Hematopoietic multipotent progenitor cell (in vitro differentiated cells): Measurements from ENCODE around the gene LNX1. TPM values are rescaled to one million over a fixed set of nuclear protein-coding genes. Genes with fewer than 3 reads are reported as not detected.

ENCODE experiments used
- DNase-seq, 3 donors: peaks; one replicate each; pipeline ENCODE4 v3.0.0-alpha.2; 2011 to 2015; ENCODE audit warnings: low read depth in 2 of 3, low spot score in 2 of 3
- total RNA-seq: library from RNA; depleted of rRNA; stranded (reverse); fragments of >200 nt; gene quantifications from one replicate; pipeline ENCODE4 v1.2.3, GENCODE V29; 2012

Gene LNX1
- 1.6 TPM for total RNA-seq

GRCh38 chr4:53591372-53591892 is at the start of gene LNX1:
Gene LNX1 (minus strand): TSS chr4:53591486. CDS start chr4:53574002, 17,484 bp downstream.
- peak in 2 of 3 donors; percentile 49 to 54 for DNase-seq

- DNase-seq: no peak
These were observed 49.5 kb upstream of the LNX1 start for GRCh38 chr4:53640576-53641453.

- no peak for DNase-seq
These were observed 47.6 kb upstream of the LNX1 start for GRCh38 chr4:53638919-53639318.

GRCh38 chr4:53637348-53637747 is 46.1 kb upstream of the LNX1 start:
- no peak for DNase-seq

- DNase-seq: no peak
These were observed 44.6 kb upstream of the LNX1 start for GRCh38 chr4:53635697-53636483.

- peak in 2 of 3 donors; percentile 3 to 28 for DNase-seq
These were observed 42.3 kb upstream of the LNX1 start for GRCh38 chr4:53633608-53634007.

GRCh38 chr4:53629296-53629695 is 38.0 kb upstream of the LNX1 start:
- no peak for DNase-seq

- no peak for DNase-seq
These were observed 35.2 kb upstream of the LNX1 start for GRCh38 chr4:53626491-53626890.

GRCh38 chr4:53625888-53626287 is 34.6 kb upstream of the LNX1 start:
- no peak for DNase-seq

- no peak for DNase-seq
These were observed 31.5 kb upstream of the LNX1 start for GRCh38 chr4:53622739-53623151.

GRCh38 chr4:53620956-53621355 is 29.7 kb upstream of the LNX1 start:
- no peak for DNase-seq

GRCh38 chr4:53619431-53619830 is 28.1 kb upstream of the LNX1 start:
- DNase-seq: no peak

GRCh38 chr4:53618321-53618720 is 27.0 kb upstream of the LNX1 start:
- DNase-seq: no peak

GRCh38 chr4:53617101-53617680 is 25.9 kb upstream of the LNX1 start:
- DNase-seq: no peak

- DNase-seq: no peak
These were observed 24.9 kb upstream of the LNX1 start for GRCh38 chr4:53616219-53616618.

GRCh38 chr4:53614591-53614990 is 23.3 kb upstream of the LNX1 start:
- peak in 1 of 3 donors; percentile 11 for DNase-seq

- no peak for DNase-seq
These were observed 22.1 kb upstream of the LNX1 start for GRCh38 chr4:53613428-53613827.

- DNase-seq: no peak
These were observed 17.4 kb upstream of the LNX1 start for GRCh38 chr4:53608649-53609048.

GRCh38 chr4:53608242-53608641 is 17.0 kb upstream of the LNX1 start:
- DNase-seq: no peak

- DNase-seq: no peak
These were observed 14.5 kb upstream of the LNX1 start for GRCh38 chr4:53605783-53606182.

- no peak for DNase-seq
These were observed 11.1 kb upstream of the LNX1 start for GRCh38 chr4:53602390-53602789.
